B cell (primary cell): ENCODE results near the gene CRABP1. TPM values are rescaled to one million over a fixed set of nuclear protein-coding genes. Genes with fewer than 3 reads are reported as not detected.

ENCODE experiments used
- ATAC-seq: fragments of 200-7000 bp; cut with Tn5 transposase; one replicate; pipeline ENCODE4 v1.10.0; 2021; ENCODE audit warnings: low read depth, mild to moderate bottlenecking, moderate number of reproducible peaks, moderate library complexity
- CTCF ChIA-PET: fragments of 350-600 bp; sonication (Branson Sonifier 250); formaldehyde crosslinking; loops from one replicate; lab custom pipeline; 2021; ENCODE audit warnings: antibody characterized with exemption, inconsistent platforms; lab: Charles Lee
- POLR2A ChIA-PET: fragments of 350-600 bp; sonication (Branson Sonifier 250); formaldehyde crosslinking; loops from one replicate; lab custom pipeline; 2021; ENCODE audit warnings: antibody characterized with exemption; lab: Charles Lee
- DNase-seq: peaks from one replicate; pipeline ENCODE4 v3.0.0; 2013
- H2AFZ ChIP-seq: 2 replicates; pipeline ENCODE4 v1.6.1; 2012; ENCODE audit warnings: mild to moderate bottlenecking, low read depth, low read length; ENCODE audit not compliant: insufficient read depth, poor library complexity, severe bottlenecking
- H3K27ac ChIP-seq, 2 donors: 1 replicate in 1 of 2; 2 replicates in 1 of 2; pipeline ENCODE4 v1.5.1; 2012 to 2013; ENCODE audit warnings: low read length in 2 of 2, mild to moderate bottlenecking in 2 of 2, moderate library complexity in 1 of 2
- H3K27me3 ChIP-seq, 4 experiments: fragments of 200-600 bp in 1 of 4; sonication (generic) in 1 of 4; replicated peaks in 1 of 4; 1 replicate in 2 of 4; 2 replicates in 2 of 4; pipeline versions ENCODE4 v1.6.1 to v1.7.0; 2013 to 2016; ENCODE audit warnings: low read length in 3 of 4, mild to moderate bottlenecking in 2 of 4, mixed read lengths in 1 of 4, moderate library complexity in 1 of 4; ENCODE audit not compliant: insufficient read depth in 4 of 4, control insufficient read depth in 3 of 4; ENCODE audit errors: control extremely low read depth in 1 of 4
- H3K36me3 ChIP-seq, 2 experiments: replicated peaks in 1 of 2; 1 replicate in 1 of 2; 2 replicates in 1 of 2; pipeline versions ENCODE4 v1.6.1 to v1.7.1; 2013; ENCODE audit warnings: low read length in 1 of 2; ENCODE audit not compliant: insufficient read depth in 2 of 2, control insufficient read depth in 1 of 2; ENCODE audit errors: control extremely low read depth in 1 of 2, extremely low read depth in 1 of 2
- H3K4me1 ChIP-seq, 2 donors: fragments of 200-600 bp in 1 of 2; sonication (generic) in 1 of 2; 1 replicate in 1 of 2; 2 replicates in 1 of 2; pipeline versions ENCODE4 v1.5.1 to v1.6.1; 2013 to 2017; ENCODE audit warnings: low read length in 2 of 2; ENCODE audit not compliant: control insufficient read depth in 2 of 2, insufficient read depth in 2 of 2
- H3K4me2 ChIP-seq: replicated peaks from 2 replicates; pipeline ENCODE3; 2012; ENCODE audit warnings: mild to moderate bottlenecking, low read depth, low read length; ENCODE audit not compliant: poor library complexity, severe bottlenecking
- H3K4me3 ChIP-seq, 5 experiments: fragments of 200-600 bp in 1 of 5; sonication (generic) in 1 of 5; 1 replicate in 3 of 5; 2 replicates in 2 of 5; pipeline versions ENCODE4 v1.5.1 to v1.7.0; 2011 to 2016; ENCODE audit warnings: low read length in 4 of 5, mild to moderate bottlenecking in 4 of 5, low read depth in 2 of 5, control low read depth in 1 of 5, moderate library complexity in 1 of 5; ENCODE audit not compliant: insufficient read depth in 1 of 5; ENCODE audit errors: control extremely low read depth in 1 of 5, extremely low read depth in 1 of 5
- H3K79me2 ChIP-seq: fragments of 200-600 bp; sonication (generic); one replicate; pipeline ENCODE4 v1.6.0; 2016; ENCODE audit warnings: low read length; ENCODE audit not compliant: control insufficient read depth, insufficient read depth
- H3K9ac ChIP-seq: fragments of 200-600 bp; sonication (generic); 2 replicates; pipeline ENCODE4 v1.6.1; 2017; ENCODE audit warnings: mild to moderate bottlenecking, low read length, moderate library complexity
- H3K9me3 ChIP-seq, 3 donors: one replicate each; pipeline versions ENCODE4 v1.6.1 to v1.7.1; 2013; ENCODE audit warnings: low read length in 2 of 3; ENCODE audit not compliant: control insufficient read depth in 2 of 3, insufficient read depth in 1 of 3; ENCODE audit errors: control extremely low read depth in 1 of 3
- H4K20me1 ChIP-seq: 2 replicates; pipeline ENCODE4 v1.6.0; 2012; ENCODE audit warnings: mild to moderate bottlenecking, low read length; ENCODE audit not compliant: insufficient read depth, control insufficient read depth, poor library complexity, severe bottlenecking
- H3K27ac Mint-ChIP-seq: one replicate; pipeline ENCODE4 v1.8.0; 2021; ENCODE audit warnings: mixed read lengths
- H3K27me3 Mint-ChIP-seq: one replicate; pipeline ENCODE4 v1.8.0; 2021; ENCODE audit warnings: mixed read lengths
- H3K4me1 Mint-ChIP-seq: one replicate; pipeline ENCODE4 v1.8.0; 2021; ENCODE audit warnings: mixed read lengths
- H3K4me3 Mint-ChIP-seq: one replicate; pipeline ENCODE4 v1.8.0; 2021; ENCODE audit warnings: mixed read lengths
- H3K9me3 Mint-ChIP-seq: one replicate; pipeline ENCODE4 v1.8.0; 2022; ENCODE audit warnings: mixed read lengths; ENCODE audit not compliant: insufficient read depth
- CTCF ChIP-seq: fragments of 200-600 bp; IDR thresholded peaks from one replicate; pipeline ENCODE4 v1.8.0; 2022; ENCODE audit warnings: antibody characterized with exemption, mild to moderate bottlenecking
- EZH2 ChIP-seq: IDR thresholded peaks from 2 replicates; pipeline ENCODE4 v1.6.1; 2012; ENCODE audit warnings: borderline replicate concordance, low read depth, mild to moderate bottlenecking, moderate library complexity, low read length; ENCODE audit not compliant: insufficient read depth, poor library complexity, severe bottlenecking
- WGBS: methylation state at CpG from one replicate; pipeline ENCODE4 v1.1.5; 2013; ENCODE audit warnings: missing lambda C conversion rate; ENCODE audit not compliant: insufficient coverage; 5-methylcytosine and 5-hydroxymethylcytosine counted together
- intact Hi-C: fragments of 100-400 bp; cut with micrococcal nuclease; formaldehyde crosslinking; loops from one replicate; pipeline ENCODE4 v1.10.0; 2022
- polyA plus RNA-seq: library from polyadenylated mRNA; depleted of rRNA; stranded (reverse); fragments of >200 nt; gene quantifications from 2 replicates; pipeline ENCODE4 v1.2.3, GENCODE V29; 2012
- total RNA-seq, 2 donors: library from RNA; stranded (reverse); fragments of 120-200 nt in 1 of 2; gene quantifications; 1 replicate in 1 of 2; 2 replicates in 1 of 2; pipeline versions ENCODE4 v1.2.3 to v1.2.4, GENCODE V29; 2013 to 2022

The CRABP1 gene
- total and polyA plus RNA-seq, 2 donors (not counting 1 experiment from before 2014, with no cell fraction given) = not detected

GRCh38 chr15:78360958-78361718, 21.0 kb downstream of the CRABP1 start:
- WGBS = 87% methylated on average over 8 of the region's 8 CpGs
- Histone ChIP-seq H3K9me3 (no peaks in the 10 kb centered on the region), H3K79me2 (no peaks in the 10 kb centered on the region), H3K36me3 (no peaks in the 10 kb centered on the region), H3K27me3 (peaks cover 0 to 12% (median 2%) of the 10 kb centered on the region in 4 experiments), H4K20me1 (no peaks in the 10 kb centered on the region), H3K9ac (no peak overlapping the region), H3K4me2 (no peak overlapping the region), H2AFZ (no peak overlapping the region), H3K27ac (no peak overlapping the region), H3K4me1 (no peaks in the 10 kb centered on the region), H3K4me3 (no peak overlapping the region)
- H3K4me1 Mint-ChIP-seq = no peaks in the 10 kb centered on the region
- TF ChIP-seq EZH2 = no peak
- no peak for TF ChIP-seq CTCF
- H3K27ac Mint-ChIP-seq = no peak overlapping the region
- ATAC-seq (no peak), DNase-seq (no peak)
- H3K27me3 Mint-ChIP-seq = peaks cover 17% of the 10 kb centered on the region
- no peaks in the 10 kb centered on the region for H3K9me3 Mint-ChIP-seq
- ChIA-PET POLR2A (no interaction called here), CTCF (no interaction called here)
- no peak overlapping the region for H3K4me3 Mint-ChIP-seq
- intact Hi-C loops = no loop called here

- Histone ChIP-seq H3K4me1 (no peaks in the 10 kb centered on the region), H4K20me1 (no peaks in the 10 kb centered on the region), H3K79me2 (no peaks in the 10 kb centered on the region), H3K36me3 (no peaks in the 10 kb centered on the region), H3K9me3 (no peaks in the 10 kb centered on the region), H3K9ac (no peak overlapping the region), H3K27me3 (peaks cover 0 to 14% (median 2%) of the 10 kb centered on the region in 4 experiments), H3K27ac (no peak overlapping the region), H3K4me3 (no peak overlapping the region), H3K4me2 (no peak overlapping the region), H2AFZ (no peak overlapping the region)
- POLR2A ChIA-PET = no interaction called here
- TF ChIP-seq EZH2 (no peak), CTCF (no peak)
- intact Hi-C loops = no loop called here
- CTCF ChIA-PET = no interaction called here
- no peaks in the 10 kb centered on the region for H3K9me3 Mint-ChIP-seq
- ATAC-seq (no peak), DNase-seq (no peak)
- H3K4me3 Mint-ChIP-seq = no peak overlapping the region
- no peaks in the 10 kb centered on the region for H3K4me1 Mint-ChIP-seq
- peaks cover 18% of the 10 kb centered on the region for H3K27me3 Mint-ChIP-seq
- WGBS = 95% methylated on average over 6 of the region's 6 CpGs
- H3K27ac Mint-ChIP-seq = no peak overlapping the region
These were observed 21.8 kb downstream of the CRABP1 start for GRCh38 chr15:78361771-78362506.
